M059J (cell line): ENCODE data around the gene ZSWIM8. TPM values are rescaled to one million over a fixed set of nuclear protein-coding genes. Genes with fewer than 3 reads are reported as not detected.
A peak's percentile ranks its signal among the peaks of the same experiment; 100 is the strongest.

Experiments
- DNase-seq: peaks from one replicate; pipeline ENCODE4 v3.0.0-alpha.2; 2012; ENCODE audit warnings: low read depth
- total RNA-seq: library from RNA; depleted of rRNA; stranded (reverse); fragments of >200 nt; shearing (Covaris generic); gene quantifications from 2 replicates; pipeline ENCODE4 v1.2.3, GENCODE V29; 2014; rRNA removed

Gene ZSWIM8
- total RNA-seq, 1 experiment from 2014 or later = 24.8 TPM

DNA sequence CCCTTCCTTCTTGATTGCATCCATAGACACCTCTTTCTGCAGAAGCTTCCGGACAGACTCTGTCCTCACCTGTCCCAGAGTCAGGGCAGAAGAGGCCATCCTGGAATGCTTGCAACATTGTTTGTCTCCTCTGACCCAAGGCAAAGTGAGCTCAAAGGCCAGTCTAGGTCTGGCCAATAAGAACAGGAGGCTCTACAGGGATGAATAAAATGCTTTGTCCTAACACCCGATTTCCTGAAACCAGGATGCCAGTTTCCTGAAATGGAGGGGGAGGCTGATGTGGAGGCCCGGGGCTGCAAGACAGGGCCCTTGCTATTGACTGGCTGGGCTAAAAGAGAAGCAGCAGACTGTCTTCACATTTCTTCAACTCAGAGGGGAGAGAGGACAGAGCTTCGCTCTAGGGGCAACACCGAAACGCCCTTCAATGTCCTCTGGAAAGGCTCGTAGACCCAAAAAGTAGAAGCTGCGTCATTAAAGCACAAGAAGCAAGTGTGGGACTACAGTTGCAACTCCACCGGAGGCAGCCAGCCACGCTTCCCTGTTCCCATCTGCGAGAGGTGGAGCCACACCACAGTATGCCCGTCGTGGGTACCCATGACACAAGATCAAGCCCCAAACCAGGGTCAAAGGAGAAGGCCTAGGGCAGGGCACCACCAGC is 55.1 kb downstream of the ZSWIM8 start:
- DNase-seq = no peak

DNA sequence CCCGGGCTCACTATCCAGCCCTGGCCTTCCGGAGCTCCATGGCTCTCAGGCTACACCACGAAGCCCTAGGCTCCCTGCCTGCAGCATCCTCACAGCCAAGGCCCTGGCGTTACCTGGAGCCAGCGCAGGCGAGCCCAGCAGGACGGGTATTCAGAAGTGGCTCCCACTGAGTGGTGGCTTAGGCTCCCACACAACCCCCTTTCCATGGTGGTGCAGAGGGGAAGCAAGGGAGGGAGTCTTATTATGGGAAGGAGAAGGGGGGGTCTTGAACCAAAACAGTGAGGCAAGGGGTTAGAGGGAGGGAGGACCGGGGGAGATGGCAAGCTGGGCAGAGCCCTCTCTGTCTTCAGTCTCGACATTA is 55.6 kb downstream of the ZSWIM8 start:
- DNase-seq = no peak

DNA sequence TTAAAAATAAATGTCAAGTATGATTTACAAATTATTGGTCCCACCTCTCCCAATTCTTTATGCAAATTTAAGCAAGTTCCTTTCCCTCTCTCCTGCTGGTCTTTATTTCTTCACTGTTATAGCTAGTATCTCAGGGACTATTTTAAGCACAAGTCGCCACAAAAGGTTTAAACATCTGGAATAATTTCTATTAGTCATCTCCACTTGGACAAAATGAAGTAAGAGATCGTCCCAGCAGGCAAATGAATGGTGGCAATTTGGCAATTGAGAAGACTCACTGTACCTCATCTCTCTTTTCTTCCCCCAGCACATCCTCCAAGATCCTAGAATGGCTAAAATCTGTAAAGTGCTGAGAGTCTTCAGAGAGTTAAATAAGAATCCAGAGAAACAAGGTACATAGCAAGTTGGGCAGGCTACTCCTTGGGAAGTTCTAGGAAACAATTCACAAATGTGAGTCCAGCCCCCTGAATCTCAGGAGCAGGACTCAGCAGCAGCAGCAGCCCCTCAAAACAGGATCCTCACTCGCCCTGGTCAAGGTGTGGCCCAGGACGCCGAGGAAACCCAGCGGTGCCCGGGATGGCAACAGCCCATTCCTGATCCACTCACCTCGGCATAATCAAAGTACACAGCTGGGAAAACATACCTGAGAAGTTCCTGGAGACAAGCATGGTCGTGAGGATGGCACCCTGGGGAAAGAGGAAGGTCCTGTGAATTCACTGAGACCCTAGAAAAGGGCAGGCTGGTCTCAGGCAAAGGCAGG is 56.3 kb downstream of the ZSWIM8 start:
- DNase-seq = no peak

DNA sequence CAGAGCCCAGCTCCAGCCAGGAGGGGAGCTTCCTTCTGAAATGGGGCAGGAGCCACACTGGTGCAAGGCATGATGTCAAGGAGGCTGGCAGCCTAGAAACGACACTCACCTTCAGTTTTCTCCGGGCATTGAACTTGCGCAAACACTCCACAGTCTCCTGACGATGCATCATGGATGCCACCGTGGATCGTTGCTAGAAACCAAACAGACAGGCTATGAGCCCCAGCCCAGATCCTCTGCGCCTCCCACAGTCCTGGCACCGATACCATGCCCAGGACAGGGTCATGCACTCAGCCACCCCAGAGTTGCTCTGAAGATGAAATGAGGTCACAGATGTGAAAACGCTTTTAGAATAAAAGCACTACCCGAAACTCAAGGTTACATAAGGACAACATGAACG is 56.9 kb downstream of the ZSWIM8 start:
- DNase-seq = no peak

DNA sequence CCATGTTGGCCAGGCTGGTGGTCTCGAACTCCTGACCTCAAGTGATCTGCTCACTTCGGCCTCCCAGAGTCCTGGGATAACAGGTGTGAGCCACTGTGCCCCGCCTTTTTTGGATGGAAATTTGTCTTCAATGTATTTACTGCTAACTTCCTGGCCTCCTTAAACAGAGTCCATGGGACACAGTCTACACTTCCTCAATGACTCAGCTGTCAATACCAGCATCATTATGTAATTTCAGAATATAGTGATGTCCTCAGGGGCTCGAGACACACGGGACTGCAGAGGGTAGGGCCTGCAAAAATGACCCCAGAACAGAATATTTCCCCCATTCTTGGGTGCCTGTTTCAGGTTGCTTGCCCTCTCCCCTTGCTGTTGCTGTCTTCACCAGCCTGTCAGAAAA is 57.9 kb downstream of the ZSWIM8 start:
- DNase-seq = no peak

DNA sequence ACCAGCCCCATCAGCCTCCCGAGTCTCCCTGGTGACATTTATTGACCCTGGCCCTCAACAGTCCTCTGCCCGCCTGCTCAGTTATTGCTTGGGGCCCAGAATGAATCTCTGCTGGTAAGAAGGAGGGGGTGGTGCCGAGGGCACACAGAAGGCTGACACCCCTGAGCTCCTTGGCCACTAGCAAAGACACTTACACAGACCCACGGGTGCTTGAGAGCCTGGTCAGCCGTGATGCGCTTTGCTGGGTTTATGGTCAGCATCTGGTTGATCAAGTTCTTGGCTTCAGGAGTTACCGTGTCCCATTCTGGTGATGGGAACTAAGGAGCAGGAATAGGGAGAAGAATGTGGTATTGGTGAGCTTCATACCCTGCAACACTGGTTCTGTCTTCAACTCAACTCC is 61.6 kb downstream of the ZSWIM8 start:
- DNase-seq = no peak

DNA sequence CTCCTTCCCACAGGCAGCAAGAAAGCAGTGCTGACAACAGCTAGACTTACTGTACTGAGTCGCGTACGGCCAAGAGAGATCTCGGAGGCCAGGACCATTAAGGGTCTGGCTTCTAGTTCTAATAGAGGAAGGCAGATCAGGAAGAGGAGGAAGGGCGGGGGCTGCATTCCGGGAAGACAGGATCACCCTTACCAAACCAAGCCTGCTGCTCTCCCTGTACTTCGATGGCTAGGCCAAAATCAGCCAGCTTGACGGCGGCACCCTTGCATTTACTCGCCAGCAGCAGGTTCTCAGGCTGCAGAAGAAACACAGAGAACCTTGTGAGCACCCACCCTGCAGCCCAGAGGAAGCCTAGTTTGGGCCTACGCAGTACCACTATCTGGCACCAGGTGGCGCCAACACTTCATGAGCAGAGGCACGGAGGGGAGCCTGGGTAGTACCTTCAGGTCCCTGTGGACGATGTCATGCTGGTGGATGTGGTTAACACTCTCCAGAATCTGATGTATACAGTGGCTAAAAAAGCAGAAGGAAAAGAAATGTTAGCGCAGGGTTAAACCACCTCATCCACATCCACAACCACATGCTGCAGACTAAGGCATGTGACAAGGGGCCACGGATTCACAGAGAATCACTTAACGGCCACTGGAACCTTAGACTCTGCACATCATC is 63.5 kb downstream of the ZSWIM8 start:
- DNase-seq = peak; percentile 67

DNA sequence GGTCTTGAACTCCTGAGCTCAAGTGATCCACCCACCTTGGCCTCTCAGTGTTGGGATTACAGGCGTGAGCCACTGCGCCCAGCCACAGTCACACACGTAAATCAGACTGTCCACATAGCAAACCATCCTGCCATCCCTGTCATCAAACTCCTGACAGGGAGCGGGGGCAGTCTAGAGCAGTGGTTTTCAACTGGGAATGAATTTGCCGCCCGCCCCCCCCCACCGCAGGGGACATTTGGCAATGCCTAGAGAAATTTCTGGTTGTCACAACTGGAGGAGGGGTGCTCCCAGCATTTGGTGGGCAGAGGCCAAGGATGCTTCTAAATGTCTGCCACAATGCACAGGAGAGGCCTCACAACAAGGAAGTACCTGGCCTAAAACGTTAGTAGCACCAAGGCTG is 64.8 kb downstream of the ZSWIM8 start:
- DNase-seq = no peak

DNA sequence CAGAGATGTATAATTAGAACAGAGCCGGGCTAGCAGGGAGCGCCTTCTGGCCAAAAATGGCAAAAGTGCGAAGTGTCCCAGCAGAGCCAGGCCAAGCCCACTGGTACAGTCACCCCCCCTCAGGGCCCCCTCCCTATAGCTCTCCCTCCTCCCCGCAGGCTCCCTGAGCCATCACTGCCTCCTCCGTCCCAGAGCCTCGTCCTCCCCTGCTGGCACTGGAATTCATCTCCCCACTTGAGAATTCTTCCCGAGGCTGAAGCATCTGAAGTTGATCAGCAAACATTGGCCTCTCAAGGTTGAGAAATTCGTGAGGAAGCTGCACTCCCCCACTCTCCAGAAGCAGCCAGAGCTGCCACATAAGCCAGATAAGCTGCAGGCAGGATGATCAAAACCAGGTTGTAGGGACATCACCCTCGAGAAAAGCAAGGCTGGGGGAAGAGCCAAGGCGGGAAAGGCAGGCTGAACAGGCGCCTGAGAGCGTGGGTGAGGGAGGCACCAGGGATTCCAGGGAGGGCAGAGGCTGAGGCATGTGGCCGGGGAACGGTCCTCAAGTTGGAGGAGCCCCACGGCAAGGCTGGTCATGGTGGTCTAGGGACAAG is 65.6 kb downstream of the ZSWIM8 start:
- DNase-seq = no peak

Other genes with a start within 250 kb of the ZSWIM8 start
- 6.8 and 13.5 TPM in 2 replicates for gene USP54, start 194.3 kb upstream of the ZSWIM8 start, total RNA-seq
- 1.0 and 2.8 TPM in 2 replicates for gene MYOZ1, start 144.1 kb upstream of the ZSWIM8 start, total RNA-seq
- not detected in 2 replicates for gene SYNPO2L, start 129.6 kb upstream of the ZSWIM8 start, total RNA-seq
- 0.76 and 1.1 TPM in 2 replicates for gene AGAP5, start 87.5 kb upstream of the ZSWIM8 start, total RNA-seq
- gene SEC24C, start 41.2 kb upstream of the ZSWIM8 start, total RNA-seq = 40.6 and 53.5 TPM in 2 replicates
- gene CHCHD1, start 3.6 kb upstream of the ZSWIM8 start, total RNA-seq = 62.3 and 79.6 TPM in 2 replicates
- 2.9 and 9.5 TPM in 2 replicates for gene NDST2, start 26.0 kb downstream of the ZSWIM8 start, total RNA-seq
- 29.3 and 42.2 TPM in 2 replicates for gene CAMK2G, start 88.9 kb downstream of the ZSWIM8 start, total RNA-seq
- gene PLAU, start 125.5 kb downstream of the ZSWIM8 start, total RNA-seq = 264 and 272 TPM in 2 replicates
- gene VCL, start 212.5 kb downstream of the ZSWIM8 start, total RNA-seq = 89.3 and 159 TPM in 2 replicates